SW 1271 (cell line): Measurements from ENCODE around the gene KIF16B.

Source experiments
- DNase-seq, 2 experiments: peaks; one replicate each; lab custom pipeline; 2025; lab: John Stamatoyannopoulos, UW

Gene KIF16B

GRCh38 chr20:16352321-16352720, 220.9 kb downstream of the KIF16B start:
- no peak for DNase-seq

DNA sequence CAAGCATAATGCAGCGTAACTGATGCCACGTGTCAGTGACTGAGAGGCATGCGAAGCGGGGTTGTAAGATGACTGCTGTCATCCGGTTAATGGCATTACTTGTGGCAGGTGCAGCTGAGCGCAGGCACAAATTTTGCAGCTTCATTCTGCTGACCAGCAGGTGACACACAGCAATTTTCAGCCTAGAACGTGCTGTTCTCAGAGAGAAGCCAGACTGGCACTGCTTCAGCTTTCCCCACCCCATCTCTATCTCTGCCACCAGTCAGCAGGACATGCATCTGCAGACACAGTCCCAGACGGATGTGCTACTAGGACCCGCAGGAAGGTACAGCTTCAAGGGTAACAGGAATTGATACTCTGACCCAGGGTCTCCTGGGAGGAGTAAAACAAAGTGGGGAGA, 221.8 kb downstream of the KIF16B start:
- no peak for DNase-seq

DNA sequence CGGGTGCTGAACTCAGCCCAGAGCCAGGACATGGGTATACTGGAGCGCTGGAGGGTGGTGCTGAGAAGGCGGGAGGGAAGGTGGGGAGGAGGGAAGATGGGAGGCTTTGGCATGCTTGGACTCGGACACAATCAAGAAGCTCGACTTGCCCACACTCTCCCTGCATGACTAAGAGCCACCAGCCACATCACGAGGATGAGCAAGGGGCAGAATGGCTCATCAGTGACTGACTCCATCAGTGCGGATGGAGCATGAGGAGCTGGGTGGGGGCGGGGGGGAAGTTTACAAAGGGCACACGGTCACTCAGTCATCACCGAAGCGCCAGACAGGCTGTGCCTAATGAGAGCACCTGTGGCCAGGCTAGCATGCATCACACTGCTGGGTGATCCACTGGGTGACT, 222.8 kb downstream of the KIF16B start:
- no peak for DNase-seq

DNA sequence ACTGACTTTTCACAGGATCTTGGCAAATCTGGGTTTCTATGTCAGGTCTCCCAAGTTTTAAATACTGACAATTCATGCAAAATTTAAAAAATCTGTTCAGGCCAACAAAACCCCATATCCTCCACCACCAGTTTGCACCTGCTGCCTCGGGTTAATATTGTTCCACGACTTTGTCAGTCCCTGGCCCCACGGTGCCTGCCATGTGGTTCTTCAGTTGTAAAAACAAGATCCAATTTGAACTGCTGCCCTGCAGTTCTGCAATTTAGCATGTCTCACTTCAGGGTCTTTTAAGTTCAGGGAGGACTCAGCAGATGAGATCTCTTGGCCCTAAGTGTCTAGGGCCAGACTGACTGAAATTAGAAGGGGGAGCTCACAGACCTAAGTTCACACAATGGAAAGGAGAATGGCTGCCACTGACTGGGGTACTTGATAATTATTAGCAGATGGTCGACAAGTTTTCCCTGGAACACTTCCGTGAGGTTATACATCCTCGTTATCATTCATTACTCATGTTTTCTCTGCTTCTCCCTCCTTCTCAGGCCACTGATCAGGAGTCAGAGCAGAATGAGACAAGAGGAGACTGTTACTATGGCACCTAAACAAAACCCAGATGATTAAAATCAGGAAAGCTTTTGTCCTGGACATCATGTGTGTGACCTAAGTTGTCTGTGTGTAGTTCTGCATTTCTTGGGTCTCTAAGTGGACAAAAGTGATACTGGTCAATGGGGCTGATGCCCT, 223.6 kb downstream of the KIF16B start:
- no peak for DNase-seq

DNA sequence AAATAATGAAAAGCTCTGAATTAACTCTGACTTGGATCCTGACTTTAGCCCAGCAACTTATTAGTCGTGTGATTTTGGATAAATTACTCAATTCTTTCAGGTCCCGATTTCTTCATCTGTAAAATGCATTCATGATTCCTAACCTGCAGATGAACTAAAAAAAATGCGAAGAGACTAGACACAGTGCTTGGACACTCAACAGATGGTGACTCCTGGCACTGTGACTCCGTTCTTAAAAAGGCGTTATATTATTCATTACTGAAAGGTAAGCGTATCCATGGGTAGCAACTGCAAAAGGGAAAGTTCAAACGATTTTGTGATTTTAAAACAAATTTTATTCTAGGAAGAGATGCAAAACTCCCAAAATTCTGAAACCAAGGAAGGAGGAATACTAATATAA, 226.3 kb downstream of the KIF16B start:
- DNase-seq: no peak

DNA sequence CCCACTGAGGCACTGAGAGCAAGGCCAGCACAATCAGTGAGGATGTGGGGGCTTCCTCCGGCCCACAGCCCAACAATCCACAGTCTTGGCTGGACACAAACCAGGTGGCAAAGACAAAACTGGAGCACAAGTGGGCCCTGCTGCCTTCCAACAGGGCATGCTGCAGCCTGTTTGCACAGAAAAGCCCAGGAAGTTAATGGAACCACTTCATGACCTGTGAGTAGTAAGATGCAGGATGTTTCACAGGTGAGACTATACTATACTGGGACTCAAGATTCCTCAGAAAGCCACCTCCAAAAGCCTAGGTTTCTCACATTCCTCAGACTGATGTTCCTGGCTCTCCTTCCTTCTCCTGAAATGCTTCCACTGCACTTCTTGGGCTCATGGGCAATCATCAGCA, 235.5 kb downstream of the KIF16B start:
- no peak for DNase-seq

GRCh38 chr20:16327606-16328005, 245.6 kb downstream of the KIF16B start:
- DNase-seq: no peak

GRCh38 chr20:16321291-16321690, 252.0 kb downstream of the KIF16B start:
- DNase-seq: no peak

- no peak for DNase-seq
Observed at GRCh38 chr20:16317445-16318362, 255.5 kb downstream of the KIF16B start.

DNA sequence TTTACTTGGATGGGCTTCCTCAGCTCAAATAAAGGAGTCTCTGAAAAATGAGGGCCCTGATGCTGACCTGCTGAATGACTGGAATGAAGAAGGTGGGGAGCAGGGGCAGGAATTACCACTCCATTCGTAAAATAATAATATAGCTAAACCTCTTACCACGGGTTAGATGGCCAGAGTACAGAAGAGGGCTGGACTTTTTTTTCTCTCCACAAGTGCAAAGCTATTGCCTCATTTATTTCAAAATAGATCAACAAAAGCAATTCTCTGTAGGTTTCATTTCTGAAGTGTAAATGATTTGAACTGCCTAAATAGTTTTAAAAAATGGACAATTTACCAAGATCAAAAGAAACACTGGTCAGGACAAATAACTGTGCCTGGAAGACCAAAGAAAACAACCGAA, 256.7 kb downstream of the KIF16B start:
- DNase-seq: no peak

- DNase-seq: no peak
Observed at GRCh38 chr20:16314748-16315159, 258.5 kb downstream of the KIF16B start.

DNA sequence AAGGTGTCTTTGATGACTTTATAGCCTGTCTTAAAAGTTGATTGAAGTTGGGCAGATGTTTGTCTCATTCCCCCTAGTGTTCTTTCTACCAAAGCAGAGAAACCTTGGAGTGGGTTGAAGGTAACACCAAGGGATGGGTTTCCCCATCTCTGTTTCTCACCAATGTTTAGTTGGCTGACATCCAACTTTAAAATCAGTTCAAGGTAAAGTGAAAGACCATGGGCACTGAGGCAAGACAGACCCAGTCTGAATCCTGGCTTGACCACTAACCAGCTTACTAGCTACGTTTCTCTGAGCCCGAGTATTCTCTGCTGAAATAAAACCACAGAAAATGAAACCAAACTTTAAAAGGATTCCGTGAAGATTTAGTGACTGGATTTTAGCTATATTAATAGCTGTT, 258.9 kb downstream of the KIF16B start:
- DNase-seq: no peak

DNA sequence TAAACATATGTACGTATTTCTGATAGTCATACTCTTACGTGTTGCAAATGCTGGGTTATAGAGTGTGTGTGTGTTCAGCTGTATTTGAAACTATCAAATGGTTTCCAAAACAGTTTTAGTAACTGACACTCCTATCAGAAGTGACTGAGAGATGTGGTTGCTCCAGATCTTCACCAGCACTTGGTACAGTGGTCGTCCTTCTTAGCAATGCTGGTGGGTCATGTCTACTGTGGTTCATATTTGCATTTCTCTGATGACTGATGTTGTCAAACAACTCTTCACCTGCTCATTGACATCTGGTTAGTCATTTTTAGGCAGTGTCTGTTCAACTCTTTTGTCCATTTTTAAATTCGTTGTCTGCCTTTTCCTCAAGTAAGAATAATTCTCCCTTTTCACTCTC, 259.3 kb downstream of the KIF16B start:
- DNase-seq: no peak

DNA sequence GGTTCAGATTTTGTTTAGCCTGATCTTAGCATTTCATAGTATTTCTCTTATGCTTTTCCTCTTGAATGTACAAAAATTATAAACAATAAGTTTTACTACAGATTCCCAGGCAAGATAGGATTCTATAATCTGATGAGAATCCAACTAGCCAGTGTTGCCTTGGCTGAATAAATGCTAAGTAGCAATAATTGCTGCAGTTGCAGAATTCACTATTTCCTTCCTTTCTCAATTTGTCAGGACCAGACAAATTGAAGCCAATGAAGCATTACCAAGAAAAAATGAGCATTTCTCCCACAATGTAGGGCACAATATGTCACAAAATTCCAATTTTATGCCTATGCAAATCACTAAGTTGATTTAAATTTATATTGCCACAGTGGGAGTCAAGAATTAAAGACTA, 260.2 kb downstream of the KIF16B start:
- DNase-seq: no peak

DNA sequence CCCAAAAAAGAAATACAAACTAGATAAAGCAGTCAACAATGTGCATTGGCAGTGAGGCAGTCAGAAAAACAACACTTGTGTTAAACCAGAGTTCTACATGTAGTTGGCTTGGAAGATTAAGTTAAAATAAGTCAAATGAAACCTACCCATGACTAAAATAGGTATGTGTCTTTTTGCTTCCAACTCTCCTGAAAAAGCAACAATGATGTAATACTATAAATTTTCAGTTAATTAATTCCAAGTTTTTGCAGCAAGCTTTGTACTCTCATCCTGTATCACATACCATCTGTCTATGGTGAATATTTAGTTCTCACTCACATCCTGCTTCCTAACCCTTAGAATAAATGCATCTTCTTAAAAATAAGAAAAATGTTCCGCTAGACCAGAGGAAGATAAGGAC, 261.5 kb downstream of the KIF16B start:
- no peak for DNase-seq

GRCh38 chr20:16308754-16309153, 264.5 kb downstream of the KIF16B start:
- no peak for DNase-seq

DNA sequence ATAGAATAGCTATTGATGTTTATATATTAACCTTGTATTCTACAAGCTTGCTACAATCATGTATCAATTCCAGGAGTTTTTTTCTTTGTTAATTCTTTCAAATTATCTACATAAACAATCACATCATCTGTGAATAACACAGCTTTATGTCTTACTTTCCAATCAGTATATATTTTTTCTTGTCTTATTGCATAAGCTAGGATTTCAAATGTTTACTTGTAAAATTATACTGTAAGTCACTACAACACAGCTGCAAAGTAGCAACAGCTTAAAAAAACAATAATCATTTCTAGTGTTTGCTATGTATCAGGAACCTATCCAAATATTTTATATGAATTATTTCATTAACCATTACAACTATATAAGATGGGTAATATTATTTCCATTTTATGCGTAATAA, 270.4 kb downstream of the KIF16B start:
- no peak for DNase-seq

DNA sequence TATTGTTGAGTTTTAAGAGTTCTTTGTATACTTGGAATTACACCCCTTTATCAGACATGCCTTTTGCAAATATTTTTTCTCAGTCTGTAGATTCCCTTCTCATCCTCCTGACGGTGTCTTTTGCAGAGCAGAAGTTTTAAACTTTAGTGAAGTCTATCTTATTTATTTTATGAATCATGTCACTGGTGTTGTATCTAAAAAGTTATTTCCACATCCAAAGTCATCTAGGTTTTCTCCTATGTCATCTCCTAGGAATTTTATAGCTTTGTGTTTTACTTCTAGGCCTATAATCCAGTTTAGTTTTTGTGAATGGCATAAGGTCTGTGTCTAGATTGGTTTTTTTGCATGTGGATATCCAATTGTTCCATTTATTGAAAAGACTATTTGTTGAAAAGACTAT, 271.3 kb downstream of the KIF16B start:
- no peak for DNase-seq

- no peak for DNase-seq
Observed at GRCh38 chr20:16299897-16300296, 273.4 kb downstream of the KIF16B start.

- no peak for DNase-seq
Observed at GRCh38 chr20:16296931-16297330, 276.3 kb downstream of the KIF16B start.

DNA sequence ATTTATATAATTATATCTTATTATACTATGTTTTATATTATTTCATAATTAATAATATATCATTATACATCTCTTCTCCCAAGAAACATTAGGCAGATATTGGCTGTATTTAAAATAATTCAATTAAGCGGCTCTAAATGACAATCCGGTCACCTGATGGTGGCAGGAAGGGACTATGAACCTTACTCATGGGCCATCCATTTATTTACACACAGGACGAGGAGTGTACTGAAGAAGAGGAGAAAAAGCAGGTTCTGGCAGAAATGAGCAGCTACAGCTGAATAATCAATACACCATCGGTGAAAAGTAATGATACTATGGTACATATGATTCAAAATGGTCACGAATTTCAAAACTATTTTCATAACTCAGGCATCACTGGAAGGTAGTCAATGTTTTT, 277.7 kb downstream of the KIF16B start:
- DNase-seq: no peak

- DNase-seq: no peak
Observed at GRCh38 chr20:16293590-16293989, 279.7 kb downstream of the KIF16B start.

- DNase-seq: no peak
Observed at GRCh38 chr20:16292226-16292880, 280.9 kb downstream of the KIF16B start.
